Omental fat pad (tissue), 4 donors: ENCODE results near the gene ATRNL1. TPM values are rescaled to one million over a fixed set of nuclear protein-coding genes. Genes with fewer than 3 reads are reported as not detected.

Experiments
- ATAC-seq: fragments of 150-250 bp; one replicate; pipeline ENCODE4 v1.9.1; 2016; ENCODE audit warnings: mild to moderate bottlenecking, moderate library complexity; ENCODE audit not compliant: low FRiP score
- DNase-seq: peaks from one replicate; pipeline ENCODE4 v3.0.0-alpha.2; 2019; ENCODE audit warnings: low spot score
- CTCF ChIP-seq, 3 donors: fragments of 450-650 bp; IDR thresholded peaks; one replicate each; pipeline ENCODE4 v1.5.1; 2016 to 2017; ENCODE audit warnings: antibody characterized with exemption in 3 of 3, mild to moderate bottlenecking in 3 of 3, moderate library complexity in 2 of 3
- total RNA-seq, 4 donors: library from RNA; depleted of rRNA; stranded (reverse); fragments of >200 nt; gene quantifications; one replicate each; pipeline ENCODE4 v1.1.0, GENCODE V29; 2016

ATRNL1 gene
- total RNA-seq, 4 donors from 2014 or later = 2.5 to 19.0 (median 4.6) TPM

- no peak for TF ChIP-seq CTCF (IDR thresholded peaks at IDR 0.05)
- no peak for DNase-seq
- ATAC-seq = no peak
These were observed 561.8 kb downstream of the ATRNL1 start for GRCh38 chr10:115654961-115655360.

- no peak for TF ChIP-seq CTCF (IDR thresholded peaks at IDR 0.05)
- DNase-seq = no peak
- no peak for ATAC-seq
These were observed 564.1 kb downstream of the ATRNL1 start for GRCh38 chr10:115657161-115657860.

GRCh38 chr10:115659616-115660015 is 566.5 kb downstream of the ATRNL1 start:
- no peak for TF ChIP-seq CTCF (IDR thresholded peaks at IDR 0.05)
- DNase-seq (no peak), ATAC-seq (no peak)

GRCh38 chr10:115660391-115660790 is 567.2 kb downstream of the ATRNL1 start:
- ATAC-seq (no peak), DNase-seq (no peak)
- TF ChIP-seq CTCF (IDR thresholded peaks at IDR 0.05) = no peak

- TF ChIP-seq CTCF (IDR thresholded peaks at IDR 0.05) = no peak
- no peak for ATAC-seq
- no peak for DNase-seq
These were observed 569.3 kb downstream of the ATRNL1 start for GRCh38 chr10:115662422-115662821.

- no peak for TF ChIP-seq CTCF (IDR thresholded peaks at IDR 0.05)
- ATAC-seq = no peak
- no peak for DNase-seq
These were observed 572.4 kb downstream of the ATRNL1 start for GRCh38 chr10:115665549-115665948.

- ATAC-seq (no peak), DNase-seq (no peak)
- no peak for TF ChIP-seq CTCF (IDR thresholded peaks at IDR 0.05)
These were observed 581.3 kb downstream of the ATRNL1 start for GRCh38 chr10:115674496-115674895.
